SH-SY5Y (cell line): Measurements from ENCODE around the gene ZBTB40.

ENCODE experiments used
- GATA2 ChIP-seq: IDR thresholded peaks from 2 replicates; pipeline ENCODE4 v1.6.1; 2011; ENCODE audit warnings: mild to moderate bottlenecking, low read depth, low read length
- GATA3 ChIP-seq: IDR thresholded peaks from 2 replicates; pipeline ENCODE4 v1.6.1; 2011; ENCODE audit warnings: low read depth, mild to moderate bottlenecking, low read length, moderate library complexity

DNA sequence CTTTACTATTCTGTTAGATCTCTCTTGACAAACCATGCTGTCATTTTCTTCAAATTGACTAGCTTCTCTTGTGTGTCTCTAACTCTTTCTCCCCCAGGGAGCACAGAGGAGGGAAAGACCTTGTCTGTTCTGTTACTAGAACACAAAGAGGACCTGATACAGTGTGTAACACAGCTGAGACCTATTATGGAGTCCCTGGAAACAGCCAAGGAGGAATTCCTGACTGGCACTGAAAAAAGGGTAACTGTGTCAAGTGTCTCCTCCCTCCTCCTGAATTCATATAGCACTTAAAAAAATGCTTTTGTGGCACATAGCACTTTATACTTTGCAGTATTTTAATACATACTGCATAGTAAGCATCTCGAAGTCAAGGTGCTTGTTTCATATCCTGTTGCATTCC, 50.6 kb downstream of the ZBTB40 start:
- TF ChIP-seq GATA2 (no peak), GATA3 (no peak)
